HG03432 (cell line): ENCODE measurements around the gene NRM.
"Not testable (repeated sequence)": the region's sequence is repeated elsewhere in the genome, so short reads cannot be mapped to it uniquely, and the experiment has no call there.

Experiments
- ATAC-seq: cut with Tn5 transposase; IDR thresholded peaks from one replicate; pipeline ENCODE4 v1.9.1; 2021; ENCODE audit warnings: mild to moderate bottlenecking, moderate library complexity; ENCODE audit not compliant: unreplicated experiment

The NRM gene

GRCh38 chr6:30720738-30721197, 30.0 kb upstream of the NRM start:
- ATAC-seq: no peak

- ATAC-seq: peak; percentile 40
Observed at GRCh38 chr6:30719791-30720737, 29.3 kb upstream of the NRM start, which contains the start of gene TUBB. Gene TUBB, plus strand, starts transcription at chr6:30720352. Its CDS starts 155 bp downstream, at chr6:30720507.

- ATAC-seq: no peak
Observed at GRCh38 chr6:30719356-30719755, 28.6 kb upstream of the NRM start.

- not testable (repeated sequence) for ATAC-seq
Observed at GRCh38 chr6:30717845-30718720, 27.3 kb upstream of the NRM start.

- peak; percentile 67 for ATAC-seq
Observed at GRCh38 chr6:30717129-30717844, 26.5 kb upstream of the NRM start, which contains the start of gene MDC1. Gene MDC1, minus strand, starts transcription at chr6:30717281. Its CDS starts 2,106 bp downstream, at chr6:30715175.

GRCh38 chr6:30716879-30717128, 26.0 kb upstream of the NRM start:
- ATAC-seq: no peak

- ATAC-seq: no peak
Observed at GRCh38 chr6:30714263-30714662, 23.5 kb upstream of the NRM start.

- ATAC-seq: no peak
Observed at GRCh38 chr6:30712441-30712945, 21.7 kb upstream of the NRM start.

GRCh38 chr6:30711758-30712380, 21.1 kb upstream of the NRM start:
- ATAC-seq: no peak

- ATAC-seq: no peak
Observed at GRCh38 chr6:30709101-30709868, 18.5 kb upstream of the NRM start.

GRCh38 chr6:30707281-30707850, 16.6 kb upstream of the NRM start:
- ATAC-seq: no peak

GRCh38 chr6:30705620-30706019, 14.8 kb upstream of the NRM start:
- no peak for ATAC-seq

GRCh38 chr6:30703821-30704220, 13.0 kb upstream of the NRM start:
- ATAC-seq: no peak

GRCh38 chr6:30703011-30703410, 12.2 kb upstream of the NRM start:
- ATAC-seq: no peak

GRCh38 chr6:30700340-30700739, 9.6 kb upstream of the NRM start:
- ATAC-seq: no peak

- no peak for ATAC-seq
Observed at GRCh38 chr6:30696432-30696831, 5.6 kb upstream of the NRM start.

GRCh38 chr6:30691208-30691847, 544 bp upstream of the NRM start:
- no peak for ATAC-seq

GRCh38 chr6:30689985-30690384, 799 bp downstream of the NRM start:
- no peak for ATAC-seq
